ENCODE data around the gene FUT7.

Gene FUT7

DNA sequence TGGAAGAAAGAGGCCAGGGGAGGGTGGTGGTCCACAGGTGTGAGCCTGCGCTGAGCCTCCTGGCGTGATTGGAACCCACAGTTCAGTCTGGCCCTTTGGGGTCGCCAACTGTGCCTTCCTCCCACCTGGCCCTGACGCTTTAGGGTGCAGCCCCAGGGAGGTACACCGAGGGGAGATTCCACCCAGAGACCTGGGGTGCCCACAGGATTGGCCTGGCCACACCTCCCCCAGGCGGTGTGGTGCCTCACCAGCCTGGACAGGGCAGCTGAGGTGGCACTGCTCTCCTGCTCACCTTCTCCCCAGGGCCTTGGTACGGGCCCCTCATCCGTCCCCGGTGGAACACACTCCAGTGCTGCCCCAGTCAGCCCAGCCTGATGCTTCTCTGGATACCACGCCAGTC, 34.5 kb downstream of the FUT7 start:
- H3K4me3 ChIP-seq (ENCODE audit: low read depth, low read length) = no peak overlapping the region
- TF ChIP-seq, protein P1, sequence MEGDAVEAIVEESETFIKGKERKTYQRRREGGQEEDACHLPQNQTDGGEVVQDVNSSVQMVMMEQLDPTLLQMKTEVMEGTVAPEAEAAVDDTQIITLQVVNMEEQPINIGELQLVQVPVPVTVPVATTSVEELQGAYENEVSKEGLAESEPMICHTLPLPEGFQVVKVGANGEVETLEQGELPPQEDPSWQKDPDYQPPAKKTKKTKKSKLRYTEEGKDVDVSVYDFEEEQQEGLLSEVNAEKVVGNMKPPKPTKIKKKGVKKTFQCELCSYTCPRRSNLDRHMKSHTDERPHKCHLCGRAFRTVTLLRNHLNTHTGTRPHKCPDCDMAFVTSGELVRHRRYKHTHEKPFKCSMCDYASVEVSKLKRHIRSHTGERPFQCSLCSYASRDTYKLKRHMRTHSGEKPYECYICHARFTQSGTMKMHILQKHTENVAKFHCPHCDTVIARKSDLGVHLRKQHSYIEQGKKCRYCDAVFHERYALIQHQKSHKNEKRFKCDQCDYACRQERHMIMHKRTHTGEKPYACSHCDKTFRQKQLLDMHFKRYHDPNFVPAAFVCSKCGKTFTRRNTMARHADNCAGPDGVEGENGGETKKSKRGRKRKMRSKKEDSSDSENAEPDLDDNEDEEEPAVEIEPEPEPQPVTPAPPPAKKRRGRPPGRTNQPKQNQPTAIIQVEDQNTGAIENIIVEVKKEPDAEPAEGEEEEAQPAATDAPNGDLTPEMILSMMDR (conservative IDR thresholded peaks at IDR 0.05; ENCODE audit: low read depth, low read length) = no peak
- no peak for DNase-seq (ENCODE audit: low read depth)

DNA sequence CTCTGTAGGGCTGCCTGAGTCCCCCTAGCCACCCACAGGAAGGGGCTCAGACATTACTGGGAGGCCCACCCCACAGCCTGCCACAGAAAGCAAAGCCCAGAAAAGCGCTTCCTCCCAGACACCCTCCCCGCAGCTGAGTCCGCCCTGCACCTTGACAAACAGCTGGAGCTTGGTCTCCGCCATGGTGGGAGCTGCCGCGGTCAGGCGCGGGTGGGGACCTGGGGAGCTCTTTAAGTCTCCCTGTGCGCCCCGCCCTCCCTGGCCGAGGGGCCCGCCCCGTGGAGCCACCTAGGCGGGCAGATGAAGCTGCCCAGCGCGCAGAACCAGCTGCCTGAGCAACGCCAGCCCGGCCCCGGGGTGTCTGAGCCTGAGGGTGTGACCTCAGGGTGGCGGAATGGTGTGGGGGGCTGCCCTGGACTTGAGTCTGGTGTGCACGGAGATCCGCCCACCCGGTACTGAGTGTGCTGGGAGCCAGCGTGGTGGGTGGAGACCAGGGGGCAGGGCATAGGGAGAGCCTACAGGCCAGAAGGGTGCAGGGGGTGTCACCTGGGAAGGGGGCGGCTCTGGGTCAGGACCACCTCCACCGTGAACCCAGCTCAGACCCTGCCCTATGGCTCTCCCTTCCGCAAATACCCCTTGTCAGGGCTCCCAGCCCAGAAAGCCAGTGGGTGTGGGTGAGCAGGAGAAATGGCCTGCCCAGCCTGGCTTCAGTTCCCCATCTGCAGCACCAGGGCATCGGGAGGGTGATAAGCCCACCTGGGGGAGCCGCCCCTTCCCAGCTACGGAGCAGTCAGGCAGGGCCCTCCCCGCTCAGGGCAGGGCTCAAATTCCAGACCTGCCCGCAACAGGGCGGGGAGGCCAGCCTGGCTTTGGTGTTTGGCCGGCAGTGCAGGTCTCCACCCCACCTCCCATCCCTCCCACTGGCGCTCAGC, 35.3 kb downstream of the FUT7 start, which contains the start of gene CLIC3:
Gene CLIC3, minus strand, starts transcription at position 208 of the 932 bp plus-strand sequence. Its CDS starts 25 bp downstream, at position 183.
- DNase-seq (ENCODE audit: low read depth) = no peak
- TF ChIP-seq, protein P1 (conservative IDR thresholded peaks at IDR 0.05; ENCODE audit: low read depth, low read length) = no peak
- peak within 1 kb of the TSS; percentile 8 for H3K4me3 ChIP-seq (ENCODE audit: low read depth, low read length)

DNA sequence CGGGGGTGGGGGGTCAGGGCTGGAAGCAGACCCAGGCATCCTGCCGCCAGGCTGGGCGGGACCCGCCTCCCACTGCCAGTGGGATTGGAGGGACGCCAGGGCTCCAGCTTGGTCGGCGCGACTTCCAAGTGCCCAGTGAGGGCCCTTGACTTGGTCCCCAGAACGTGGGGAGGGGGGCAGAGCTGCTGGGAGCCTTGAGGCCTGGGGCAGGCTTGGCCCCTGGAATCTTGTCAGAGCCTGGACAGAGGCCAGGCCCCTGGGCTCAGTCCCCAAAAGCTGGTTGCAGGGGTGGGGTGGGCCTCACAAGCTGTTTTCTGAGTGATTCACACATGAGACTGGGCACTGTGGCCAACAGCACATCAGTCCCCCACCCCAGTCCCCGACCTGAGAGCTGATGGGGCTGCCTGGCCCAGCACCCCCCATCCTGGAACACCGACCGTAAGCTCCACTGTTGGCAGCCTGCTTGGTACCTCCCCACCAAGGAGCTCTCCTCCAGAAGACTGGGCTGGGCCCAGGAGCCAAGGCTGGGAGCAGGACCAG, 36.0 kb downstream of the FUT7 start:
- H3K4me3 ChIP-seq (ENCODE audit: low read depth, low read length) = peak overlapping the region; percentile 8
- DNase-seq (ENCODE audit: low read depth) = no peak
- TF ChIP-seq, protein P1 (conservative IDR thresholded peaks at IDR 0.05; ENCODE audit: low read depth, low read length) = no peak

DNA sequence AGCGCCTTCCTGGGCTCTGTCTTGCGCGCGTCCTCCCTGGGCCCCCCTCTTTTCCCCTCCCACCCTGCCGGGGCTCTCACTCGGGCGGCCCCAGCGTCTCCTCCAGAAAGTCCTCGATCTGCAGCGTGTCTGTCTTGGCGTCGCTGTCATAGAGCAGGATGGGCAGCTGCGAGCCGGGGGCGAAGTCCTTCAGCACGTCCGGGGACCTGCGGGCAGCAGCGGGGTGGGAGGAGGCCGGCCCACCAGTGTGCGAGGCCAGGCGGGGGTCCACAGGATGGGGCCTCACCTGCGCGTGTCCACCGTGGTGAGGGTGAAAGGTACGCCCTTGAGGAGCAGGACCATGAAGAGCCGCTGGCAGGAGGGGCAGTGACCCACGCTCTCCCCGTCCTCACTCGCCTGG, 36.5 kb downstream of the FUT7 start:
- no peak overlapping the region for H3K4me3 ChIP-seq (ENCODE audit: low read depth, low read length)
- DNase-seq (ENCODE audit: low read depth) = no peak
- TF ChIP-seq, protein P1 (conservative IDR thresholded peaks at IDR 0.05; ENCODE audit: low read depth, low read length) = no peak

DNA sequence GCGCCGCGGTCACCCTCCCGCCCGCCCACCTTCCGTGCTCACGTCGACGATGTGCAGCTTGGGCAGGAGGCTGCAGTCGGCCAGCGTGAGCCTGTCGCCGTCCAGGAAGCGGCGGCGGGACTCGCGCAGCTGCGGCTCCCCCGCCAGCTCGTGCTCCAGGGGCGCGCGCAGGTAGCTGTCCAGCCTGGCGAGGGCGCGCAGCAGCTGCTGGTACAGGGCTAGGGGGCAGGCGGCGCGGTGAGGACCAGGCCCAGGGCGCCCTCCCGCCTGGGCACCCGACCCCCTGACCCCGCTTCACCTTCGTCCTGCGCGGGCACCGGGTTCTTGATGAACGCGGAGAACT, 37.0 kb downstream of the FUT7 start:
- TF ChIP-seq, protein P1 (conservative IDR thresholded peaks at IDR 0.05; ENCODE audit: low read depth, low read length) = no peak
- H3K4me3 ChIP-seq (ENCODE audit: low read depth, low read length) = no peak overlapping the region
- no peak for DNase-seq (ENCODE audit: low read depth)

DNA sequence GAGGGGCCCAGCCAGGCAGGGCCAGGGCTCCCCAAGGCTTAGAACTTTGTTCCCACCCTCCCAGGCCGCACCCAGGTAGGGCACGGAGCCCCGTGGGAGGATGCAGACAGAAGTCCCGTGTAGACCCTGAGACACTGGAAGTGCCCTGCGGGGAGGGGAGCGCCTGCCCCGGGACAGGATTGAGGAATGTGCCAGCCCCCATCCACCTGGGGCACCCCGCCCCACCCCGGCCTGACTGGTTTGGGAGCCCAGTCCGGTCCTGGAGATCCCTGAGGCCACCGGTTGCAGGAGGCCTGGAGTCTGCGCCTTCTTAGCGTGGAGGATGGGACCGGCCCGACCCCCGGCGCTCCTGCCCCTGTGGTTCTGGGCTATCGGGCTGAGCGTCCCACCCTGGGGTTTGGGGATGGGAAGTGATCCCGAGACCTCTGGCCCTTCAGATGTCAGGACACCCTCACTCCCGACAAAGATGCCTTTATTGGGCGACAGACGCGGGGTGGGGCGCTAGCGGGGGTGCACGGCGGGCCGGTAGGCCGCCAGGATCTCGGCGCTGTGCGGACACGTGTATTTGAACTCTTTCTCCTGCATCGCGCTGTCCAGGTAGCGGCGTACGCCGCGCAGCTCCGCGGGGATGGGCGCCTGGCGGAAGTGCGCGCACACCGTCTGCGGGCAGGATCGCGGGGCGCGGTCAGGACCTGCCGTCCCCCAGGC, 37.6 kb downstream of the FUT7 start:
- H3K4me3 ChIP-seq (ENCODE audit: low read depth, low read length) = no peak overlapping the region

More for the DNA sequence above, 37.6 kb downstream of the FUT7 start:
- TF ChIP-seq, protein P1 (conservative IDR thresholded peaks at IDR 0.05; ENCODE audit: low read depth, low read length) = no peak
- DNase-seq (ENCODE audit: low read depth) = no peak

Measured in choroid plexus epithelial cell (primary cell).